ENCODE measurements around the gene TTN. TPM values are rescaled to one million over a fixed set of nuclear protein-coding genes. Genes with fewer than 3 reads are reported as not detected.

TTN gene
- total RNA-seq, 3 donors from 2014 or later, result 0.45 to 0.87 (median 0.78) TPM

GRCh38 chr2:178747767-178748166 lies 59.5 kb downstream of the TTN start:
- no peak for DNase-seq
- no peak overlapping the region for H3K4me3 Mint-ChIP-seq

DNA sequence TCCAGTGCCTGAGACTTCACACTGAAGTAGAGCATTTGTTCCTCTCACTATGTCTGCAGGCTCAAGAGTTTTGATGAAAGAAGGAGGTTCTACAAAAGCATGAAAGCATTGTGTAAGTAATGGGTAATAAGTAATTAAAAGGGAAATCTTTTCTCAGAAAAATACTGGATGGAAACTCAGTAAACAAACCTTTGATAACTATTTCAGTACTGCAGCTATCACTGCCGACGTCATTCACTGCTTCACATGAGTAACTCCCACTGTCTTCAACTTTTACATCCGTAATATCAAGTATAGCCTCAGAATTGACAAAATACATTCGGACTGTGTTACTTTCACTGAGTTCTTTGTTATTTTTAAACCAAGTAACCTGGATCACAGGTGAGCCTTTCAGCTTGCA lies 72.7 kb downstream of the TTN start:
- Mint-ChIP-seq H3K36me3 (ENCODE audit: insufficient read depth) (peaks cover 22% of the 10 kb centered on the region), H3K4me1 (ENCODE audit: low read depth) (no peaks in the 10 kb centered on the region), H3K27me3 (ENCODE audit: low read depth) (no peaks in the 10 kb centered on the region), H3K4me3 (no peak overlapping the region), H3K9me3 (no peaks in the 10 kb centered on the region)
- DNase-seq (no peak), ATAC-seq (no peak)

More at GRCh38 chr2:178747767-178748166, 59.5 kb downstream of the TTN start:
- H3K9me3 Mint-ChIP-seq, result no peaks in the 10 kb centered on the region
- H3K36me3 Mint-ChIP-seq (ENCODE audit: insufficient read depth), result peaks cover 18% of the 10 kb centered on the region
- H3K4me1 Mint-ChIP-seq (ENCODE audit: low read depth), result no peaks in the 10 kb centered on the region
- no peaks in the 10 kb centered on the region for H3K27me3 Mint-ChIP-seq (ENCODE audit: low read depth)
- ATAC-seq, result no peak

DNA sequence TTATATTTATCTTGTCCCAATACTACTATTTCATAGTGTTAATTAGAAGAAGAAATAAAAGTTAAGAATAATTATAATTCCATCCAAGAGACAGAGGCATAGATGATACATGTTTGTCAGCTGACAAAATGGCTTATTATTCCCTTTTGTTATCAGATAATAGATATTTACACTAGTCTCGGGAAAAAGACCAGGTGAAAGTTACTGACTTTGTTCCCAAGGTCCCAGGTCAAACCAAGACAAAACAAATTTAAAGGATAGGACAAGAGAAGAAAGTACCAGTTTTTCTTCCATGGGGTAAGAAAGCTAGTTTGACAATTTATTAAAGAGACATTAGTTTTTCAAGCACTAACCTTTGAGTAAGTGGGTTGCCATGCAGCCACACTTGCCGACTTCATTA lies 73.2 kb downstream of the TTN start:
- H3K9me3 Mint-ChIP-seq, result no peaks in the 10 kb centered on the region
- H3K4me1 Mint-ChIP-seq (ENCODE audit: low read depth), result no peaks in the 10 kb centered on the region
- no peak overlapping the region for H3K4me3 Mint-ChIP-seq
- no peak for ATAC-seq
- no peaks in the 10 kb centered on the region for H3K27me3 Mint-ChIP-seq (ENCODE audit: low read depth)
- peaks cover 22% of the 10 kb centered on the region for H3K36me3 Mint-ChIP-seq (ENCODE audit: insufficient read depth)
- DNase-seq, result no peak

DNA sequence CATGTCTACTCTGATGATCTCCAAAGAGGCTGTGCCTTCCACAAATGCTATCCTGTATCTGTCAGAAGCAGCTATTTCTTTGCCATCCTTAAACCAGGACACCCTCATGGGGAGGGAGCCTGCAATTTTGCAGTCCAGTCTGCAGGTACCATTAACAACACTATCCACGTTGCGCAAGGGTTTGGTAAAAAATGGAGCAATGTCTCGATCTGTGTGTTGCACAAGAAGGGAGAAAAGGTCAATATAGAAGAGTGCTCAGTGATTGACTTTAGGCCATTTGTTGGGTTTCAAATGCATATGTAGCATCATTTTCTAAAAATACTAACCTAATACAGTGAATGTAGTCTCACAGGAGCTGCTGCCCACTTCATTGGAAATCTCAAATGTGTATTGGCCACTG lies 74.3 kb downstream of the TTN start:
- Mint-ChIP-seq H3K27me3 (ENCODE audit: low read depth) (no peaks in the 10 kb centered on the region), H3K9me3 (no peaks in the 10 kb centered on the region), H3K4me1 (ENCODE audit: low read depth) (no peaks in the 10 kb centered on the region), H3K36me3 (ENCODE audit: insufficient read depth) (peaks cover 18% of the 10 kb centered on the region), H3K4me3 (no peak overlapping the region)
- DNase-seq, result no peak
- no peak for ATAC-seq

- H3K4me3 Mint-ChIP-seq, result no peak overlapping the region
- no peaks in the 10 kb centered on the region for H3K27me3 Mint-ChIP-seq (ENCODE audit: low read depth)
Observed at GRCh38 chr2:178731300-178731699, 75.9 kb downstream of the TTN start.

DNA sequence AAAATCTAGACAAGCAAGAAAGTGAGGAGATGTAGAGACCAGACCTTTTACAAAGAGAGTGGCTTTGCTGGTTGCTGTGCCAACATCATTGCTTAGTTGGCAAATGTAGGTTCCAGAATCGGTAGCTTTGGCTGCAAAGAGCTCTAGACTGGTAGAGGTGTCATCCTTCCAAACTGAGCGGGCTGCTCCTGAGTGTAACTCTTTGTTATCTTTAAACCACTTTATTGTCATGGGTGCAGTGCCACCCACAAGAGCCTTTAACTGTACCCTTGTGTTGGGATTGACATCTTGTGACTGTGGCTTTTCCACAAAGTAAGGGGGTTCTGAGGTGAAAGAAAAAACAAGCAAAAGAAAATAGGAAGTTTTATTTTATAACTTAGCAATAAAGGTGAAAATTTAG lies 77.2 kb downstream of the TTN start:
- Mint-ChIP-seq H3K9me3 (no peaks in the 10 kb centered on the region), H3K36me3 (ENCODE audit: insufficient read depth) (peaks cover 18% of the 10 kb centered on the region), H3K4me1 (ENCODE audit: low read depth) (no peaks in the 10 kb centered on the region), H3K27me3 (ENCODE audit: low read depth) (no peaks in the 10 kb centered on the region), H3K4me3 (no peak overlapping the region)
- no peak for DNase-seq
- ATAC-seq, result no peak

More at GRCh38 chr2:178731300-178731699, 75.9 kb downstream of the TTN start:
- ATAC-seq (no peak), DNase-seq (no peak)
- no peaks in the 10 kb centered on the region for H3K4me1 Mint-ChIP-seq (ENCODE audit: low read depth)
- H3K36me3 Mint-ChIP-seq (ENCODE audit: insufficient read depth), result peaks cover 17% of the 10 kb centered on the region
- no peaks in the 10 kb centered on the region for H3K9me3 Mint-ChIP-seq

DNA sequence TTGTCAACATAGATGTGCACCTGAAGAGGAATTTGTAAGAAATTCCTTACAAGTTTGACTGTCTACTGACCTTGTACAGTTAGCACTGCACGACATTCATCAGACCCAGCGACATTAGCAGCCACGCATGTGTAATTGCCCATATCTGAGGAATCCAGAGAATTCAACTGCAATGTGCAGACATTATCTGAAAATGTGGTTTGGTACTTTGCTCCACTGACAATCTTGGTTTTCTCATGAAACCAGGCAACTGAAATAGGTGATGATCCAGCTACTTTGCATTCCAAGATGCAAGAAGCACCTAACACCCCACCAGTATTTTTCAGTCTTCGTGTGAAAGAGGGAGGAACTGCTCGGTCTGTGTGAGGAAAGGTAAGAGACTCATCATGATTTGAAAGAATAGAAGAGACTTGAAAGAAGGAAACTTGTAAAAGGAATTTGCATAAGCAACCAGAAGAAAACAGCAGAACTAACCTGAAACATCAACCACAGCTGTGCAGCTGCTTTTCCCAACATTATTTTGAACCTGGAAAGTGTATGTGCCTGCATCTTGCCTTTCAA lies 83.4 kb downstream of the TTN start:
- no peak overlapping the region for H3K4me3 Mint-ChIP-seq
- H3K9me3 Mint-ChIP-seq, result no peaks in the 10 kb centered on the region
- H3K36me3 Mint-ChIP-seq (ENCODE audit: insufficient read depth), result peaks cover 16% of the 10 kb centered on the region
- ATAC-seq, result no peak
- no peaks in the 10 kb centered on the region for H3K4me1 Mint-ChIP-seq (ENCODE audit: low read depth)
- no peak for DNase-seq
- no peaks in the 10 kb centered on the region for H3K27me3 Mint-ChIP-seq (ENCODE audit: low read depth)

- H3K4me1 Mint-ChIP-seq (ENCODE audit: low read depth), result no peaks in the 10 kb centered on the region
- ATAC-seq (no peak), DNase-seq (no peak)
- H3K9me3 Mint-ChIP-seq, result no peaks in the 10 kb centered on the region
- peaks cover 16% of the 10 kb centered on the region for H3K36me3 Mint-ChIP-seq (ENCODE audit: insufficient read depth)
- no peaks in the 10 kb centered on the region for H3K27me3 Mint-ChIP-seq (ENCODE audit: low read depth)
- H3K4me3 Mint-ChIP-seq, result no peak overlapping the region
Observed at GRCh38 chr2:178722296-178722695, 84.9 kb downstream of the TTN start.

- Mint-ChIP-seq H3K27me3 (ENCODE audit: low read depth) (no peaks in the 10 kb centered on the region), H3K36me3 (ENCODE audit: insufficient read depth) (peaks cover 15% of the 10 kb centered on the region), H3K4me1 (ENCODE audit: low read depth) (no peaks in the 10 kb centered on the region), H3K9me3 (no peaks in the 10 kb centered on the region), H3K4me3 (no peak overlapping the region)
- DNase-seq, result no peak
- ATAC-seq, result no peak
Observed at GRCh38 chr2:178718988-178719387, 88.2 kb downstream of the TTN start.

GRCh38 chr2:178718283-178718682 lies 88.9 kb downstream of the TTN start:
- H3K36me3 Mint-ChIP-seq (ENCODE audit: insufficient read depth), result peaks cover 13% of the 10 kb centered on the region
- no peaks in the 10 kb centered on the region for H3K27me3 Mint-ChIP-seq (ENCODE audit: low read depth)
- no peak overlapping the region for H3K4me3 Mint-ChIP-seq
- DNase-seq (no peak), ATAC-seq (no peak)
- no peaks in the 10 kb centered on the region for H3K4me1 Mint-ChIP-seq (ENCODE audit: low read depth)
- H3K9me3 Mint-ChIP-seq, result no peaks in the 10 kb centered on the region

DNA sequence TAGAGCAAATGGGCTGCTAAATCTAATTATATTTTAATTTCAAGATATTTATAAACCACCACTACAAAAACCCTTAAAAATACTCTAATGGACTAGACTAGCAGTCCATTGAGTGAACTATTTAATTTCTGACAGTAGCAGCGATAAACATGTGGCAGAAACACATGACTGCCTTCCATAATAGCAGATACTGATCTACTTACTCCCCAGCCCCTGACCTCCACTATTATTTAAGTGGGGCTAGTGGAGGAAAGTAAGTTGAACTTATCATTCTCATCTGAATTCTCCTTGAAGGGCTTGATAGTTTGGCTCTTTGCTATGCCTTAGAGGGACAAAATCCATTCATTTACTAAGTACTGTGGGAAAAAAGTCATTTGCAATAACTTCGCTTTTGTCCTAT lies 90.8 kb downstream of the TTN start:
- DNase-seq (no peak), ATAC-seq (no peak)
- Mint-ChIP-seq H3K27me3 (ENCODE audit: low read depth) (no peaks in the 10 kb centered on the region), H3K4me3 (no peak overlapping the region), H3K36me3 (ENCODE audit: insufficient read depth) (peaks cover 11% of the 10 kb centered on the region), H3K4me1 (ENCODE audit: low read depth) (no peaks in the 10 kb centered on the region), H3K9me3 (no peaks in the 10 kb centered on the region)

DNA sequence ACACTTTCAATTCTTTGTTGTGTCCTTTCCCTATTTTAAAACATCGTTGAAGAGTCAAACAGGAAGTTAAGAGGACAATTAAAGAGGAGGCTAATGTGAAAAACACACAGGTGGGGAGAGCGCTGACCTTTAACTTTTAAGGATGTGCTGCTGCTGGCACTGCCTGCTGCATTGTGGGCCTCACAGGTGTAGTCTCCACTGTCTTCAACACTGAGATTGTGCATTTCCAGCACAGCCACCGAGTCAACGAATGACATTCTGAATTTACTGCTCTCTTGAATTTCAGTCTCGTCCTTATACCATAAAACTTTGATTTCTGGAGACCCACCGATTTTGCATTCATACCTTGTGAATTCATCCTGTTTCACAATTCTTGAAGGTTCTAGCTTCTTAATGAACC lies 91.9 kb downstream of the TTN start:
- Mint-ChIP-seq H3K4me1 (ENCODE audit: low read depth) (no peaks in the 10 kb centered on the region), H3K4me3 (no peak overlapping the region), H3K36me3 (ENCODE audit: insufficient read depth) (peaks cover 11% of the 10 kb centered on the region), H3K9me3 (no peaks in the 10 kb centered on the region), H3K27me3 (ENCODE audit: low read depth) (no peaks in the 10 kb centered on the region)
- no peak for DNase-seq
- ATAC-seq, result no peak

- no peak for ATAC-seq
- no peaks in the 10 kb centered on the region for H3K27me3 Mint-ChIP-seq (ENCODE audit: low read depth)
- H3K36me3 Mint-ChIP-seq (ENCODE audit: insufficient read depth), result peaks cover 4% of the 10 kb centered on the region
- no peak overlapping the region for H3K4me3 Mint-ChIP-seq
- no peaks in the 10 kb centered on the region for H3K4me1 Mint-ChIP-seq (ENCODE audit: low read depth)
- DNase-seq, result no peak
- no peaks in the 10 kb centered on the region for H3K9me3 Mint-ChIP-seq
Observed at GRCh38 chr2:178707476-178707875, 99.7 kb downstream of the TTN start.

GRCh38 chr2:178704876-178705275 lies 102.3 kb downstream of the TTN start:
- no peaks in the 10 kb centered on the region for H3K9me3 Mint-ChIP-seq
- no peak overlapping the region for H3K4me3 Mint-ChIP-seq
- no peak for DNase-seq
- peaks cover 1% of the 10 kb centered on the region for H3K4me1 Mint-ChIP-seq (ENCODE audit: low read depth)
- ATAC-seq, result no peak
- peaks cover 5% of the 10 kb centered on the region for H3K36me3 Mint-ChIP-seq (ENCODE audit: insufficient read depth)
- no peaks in the 10 kb centered on the region for H3K27me3 Mint-ChIP-seq (ENCODE audit: low read depth)

- H3K36me3 Mint-ChIP-seq (ENCODE audit: insufficient read depth), result peaks cover 5% of the 10 kb centered on the region
- no peak for ATAC-seq
- H3K4me1 Mint-ChIP-seq (ENCODE audit: low read depth), result peaks cover 1% of the 10 kb centered on the region
- H3K27me3 Mint-ChIP-seq (ENCODE audit: low read depth), result no peaks in the 10 kb centered on the region
- H3K4me3 Mint-ChIP-seq, result no peak overlapping the region
- no peaks in the 10 kb centered on the region for H3K9me3 Mint-ChIP-seq
- no peak for DNase-seq
Observed at GRCh38 chr2:178702361-178702760, 104.9 kb downstream of the TTN start.

GRCh38 chr2:178700922-178701342 lies 106.3 kb downstream of the TTN start:
- Mint-ChIP-seq H3K27me3 (ENCODE audit: low read depth) (no peaks in the 10 kb centered on the region), H3K4me3 (no peak overlapping the region), H3K36me3 (ENCODE audit: insufficient read depth) (peaks cover 4% of the 10 kb centered on the region), H3K4me1 (ENCODE audit: low read depth) (peaks cover 1% of the 10 kb centered on the region), H3K9me3 (no peaks in the 10 kb centered on the region)
- ATAC-seq (no peak), DNase-seq (no peak)

Data from activated T-cell treated with anti-CD3 and anti-CD28 coated beads, Interleukin-2, amount 50 U/mL, for 4 hours (primary cell).